ENCODE data around the gene TMEM255B. TPM values are rescaled to one million over a fixed set of nuclear protein-coding genes. Genes with fewer than 3 reads are reported as not detected.

TMEM255B gene
- total RNA-seq, 1 donor from 2014 or later: 0.26 TPM

DNA sequence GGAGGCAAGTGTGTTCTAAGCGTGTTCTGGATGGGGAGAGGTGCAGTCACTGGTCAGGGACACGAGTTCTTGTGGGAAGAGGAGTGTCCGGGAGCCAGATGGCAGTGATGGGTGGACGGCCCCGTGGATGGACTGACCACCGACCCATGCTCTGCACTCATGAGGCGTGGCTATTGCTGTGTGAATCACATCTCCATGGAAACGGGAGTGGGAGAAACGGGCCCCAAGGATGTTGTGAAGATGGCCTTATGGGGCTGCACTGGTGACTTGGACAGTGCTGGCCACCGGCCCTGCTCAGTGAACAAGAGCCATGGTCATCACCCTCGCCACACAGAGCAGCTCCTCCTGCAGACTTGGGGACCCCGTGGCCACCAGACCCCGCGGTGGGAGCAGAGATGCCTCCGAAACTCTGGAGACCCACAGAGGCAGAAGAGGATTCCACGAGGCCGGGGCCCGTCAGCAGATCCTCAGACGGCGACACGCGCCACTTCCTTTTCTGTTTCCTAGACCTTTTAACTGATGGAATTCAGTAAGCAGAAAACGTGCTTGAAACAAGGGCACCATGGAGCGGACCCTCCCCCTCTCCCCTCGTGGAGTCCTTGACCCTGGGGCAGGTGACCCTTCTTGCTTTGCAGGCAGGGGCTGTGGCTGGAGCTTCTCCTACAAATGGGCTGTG is 57.4 kb downstream of the TMEM255B start:
- H3K4me3 Mint-ChIP-seq: no peak overlapping the region
- no peaks in the 10 kb centered on the region for H3K9me3 Mint-ChIP-seq

DNA sequence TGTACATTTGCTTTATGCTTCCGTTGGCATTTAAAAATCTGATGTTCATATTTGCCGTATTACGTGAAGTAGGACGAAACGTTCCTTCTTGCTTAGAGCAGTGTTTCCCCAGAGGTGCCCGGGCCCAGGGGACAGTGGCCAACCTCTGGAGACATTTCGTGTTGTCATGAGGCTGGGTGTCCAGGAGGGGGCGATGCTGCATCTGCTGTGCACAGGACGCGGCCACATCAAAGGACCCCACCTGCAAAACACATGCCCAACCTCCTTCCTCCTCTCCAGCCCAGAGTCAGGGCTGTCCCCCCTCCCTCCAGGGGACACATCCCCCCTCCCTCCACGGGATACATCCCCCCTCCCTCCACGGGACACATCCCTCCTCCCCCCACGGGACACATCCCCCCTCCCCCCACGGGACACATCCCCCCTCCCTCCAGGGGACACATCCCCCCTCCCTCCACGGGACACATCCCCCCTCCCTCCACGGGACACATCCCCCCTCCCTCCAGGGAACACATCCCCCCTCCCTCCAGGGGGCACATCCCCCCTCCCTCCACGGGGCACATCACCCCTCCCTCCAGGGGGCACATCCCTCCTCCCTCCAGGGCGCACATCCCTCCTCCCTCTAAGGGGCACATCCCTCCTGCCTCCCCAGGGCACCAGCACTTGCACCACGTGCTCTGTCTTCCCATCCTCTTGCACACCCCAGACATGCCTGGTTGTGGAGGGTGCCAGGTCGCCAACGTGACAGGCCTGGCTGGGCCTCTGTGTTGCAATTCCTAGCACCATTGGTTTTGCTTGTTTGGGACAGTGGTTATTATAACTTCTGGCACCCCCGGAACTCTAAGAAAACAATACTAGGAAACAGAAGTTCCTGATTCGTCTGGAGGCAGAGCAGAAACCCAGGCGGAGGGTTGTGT is 58.2 kb downstream of the TMEM255B start:
- H3K27me3 Mint-ChIP-seq (ENCODE audit: insufficient read depth, low read depth): no peaks in the 10 kb centered on the region
- Histone ChIP-seq H3K79me2 (ENCODE audit: low read depth) (no peaks in the 10 kb centered on the region), H3K9me3 (ENCODE audit: low read depth) (no peaks in the 10 kb centered on the region), H3K9ac (no peak overlapping the region), H3F3A (ENCODE audit: low read depth) (peaks cover 4% of the 10 kb centered on the region), H2AFZ (replicated peaks) (no peak overlapping the region), H3K4me1 (no peaks in the 10 kb centered on the region), H4K20me1 (ENCODE audit: low read depth) (no peaks in the 10 kb centered on the region), H3K27ac (no peak overlapping the region), H3K4me2 (no peak overlapping the region), H3K4me3 (no peak overlapping the region), H3K36me3 (no peaks in the 10 kb centered on the region), H3K27me3 (no peaks in the 10 kb centered on the region)
- H3K4me3 Mint-ChIP-seq: peak overlapping the region; percentile 64
- H3K27ac Mint-ChIP-seq: peak overlapping the region; percentile 91
- peak; percentile 90 for DNase-seq (ENCODE audit: low spot score)
- no peaks in the 10 kb centered on the region for H3K36me3 Mint-ChIP-seq
- peaks cover 23% of the 10 kb centered on the region for H3K4me1 Mint-ChIP-seq
- TF ChIP-seq EZH2 (IDR thresholded peaks at IDR 0.05) (no peak), EZH2phosphoT487 (IDR thresholded peaks at IDR 0.05) (no peak)
- TF ChIP-seq, protein P1, sequence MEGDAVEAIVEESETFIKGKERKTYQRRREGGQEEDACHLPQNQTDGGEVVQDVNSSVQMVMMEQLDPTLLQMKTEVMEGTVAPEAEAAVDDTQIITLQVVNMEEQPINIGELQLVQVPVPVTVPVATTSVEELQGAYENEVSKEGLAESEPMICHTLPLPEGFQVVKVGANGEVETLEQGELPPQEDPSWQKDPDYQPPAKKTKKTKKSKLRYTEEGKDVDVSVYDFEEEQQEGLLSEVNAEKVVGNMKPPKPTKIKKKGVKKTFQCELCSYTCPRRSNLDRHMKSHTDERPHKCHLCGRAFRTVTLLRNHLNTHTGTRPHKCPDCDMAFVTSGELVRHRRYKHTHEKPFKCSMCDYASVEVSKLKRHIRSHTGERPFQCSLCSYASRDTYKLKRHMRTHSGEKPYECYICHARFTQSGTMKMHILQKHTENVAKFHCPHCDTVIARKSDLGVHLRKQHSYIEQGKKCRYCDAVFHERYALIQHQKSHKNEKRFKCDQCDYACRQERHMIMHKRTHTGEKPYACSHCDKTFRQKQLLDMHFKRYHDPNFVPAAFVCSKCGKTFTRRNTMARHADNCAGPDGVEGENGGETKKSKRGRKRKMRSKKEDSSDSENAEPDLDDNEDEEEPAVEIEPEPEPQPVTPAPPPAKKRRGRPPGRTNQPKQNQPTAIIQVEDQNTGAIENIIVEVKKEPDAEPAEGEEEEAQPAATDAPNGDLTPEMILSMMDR (IDR thresholded peaks at IDR 0.05): peak; percentile 80
- no peaks in the 10 kb centered on the region for H3K9me3 Mint-ChIP-seq

More for the DNA sequence above, 57.4 kb downstream of the TMEM255B start:
- no peaks in the 10 kb centered on the region for H3K9me3 ChIP-seq (ENCODE audit: low read depth)
- no peak overlapping the region for H3K27ac ChIP-seq
- TF ChIP-seq EZH2 (IDR thresholded peaks at IDR 0.05) (no peak), EZH2phosphoT487 (IDR thresholded peaks at IDR 0.05) (no peak)
- TF ChIP-seq, protein P1 (IDR thresholded peaks at IDR 0.05): no peak
- no peaks in the 10 kb centered on the region for H3K4me1 ChIP-seq
- no peak for DNase-seq (ENCODE audit: low spot score)
- H3K36me3 Mint-ChIP-seq: no peaks in the 10 kb centered on the region
- H3K27me3 Mint-ChIP-seq (ENCODE audit: insufficient read depth, low read depth): no peaks in the 10 kb centered on the region
- H3K4me1 Mint-ChIP-seq: peaks cover 23% of the 10 kb centered on the region
- H3K36me3 ChIP-seq: no peaks in the 10 kb centered on the region
- no peaks in the 10 kb centered on the region for H3K27me3 ChIP-seq
- no peaks in the 10 kb centered on the region for H3K79me2 ChIP-seq (ENCODE audit: low read depth)
- H2AFZ ChIP-seq (replicated peaks): no peak overlapping the region
- H3F3A ChIP-seq (ENCODE audit: low read depth): peaks cover 4% of the 10 kb centered on the region
- no peak overlapping the region for H3K4me3 ChIP-seq
- no peaks in the 10 kb centered on the region for H4K20me1 ChIP-seq (ENCODE audit: low read depth)
- no peak overlapping the region for H3K4me2 ChIP-seq
- peak overlapping the region; percentile 91 for H3K27ac Mint-ChIP-seq
- no peak overlapping the region for H3K9ac ChIP-seq

DNA sequence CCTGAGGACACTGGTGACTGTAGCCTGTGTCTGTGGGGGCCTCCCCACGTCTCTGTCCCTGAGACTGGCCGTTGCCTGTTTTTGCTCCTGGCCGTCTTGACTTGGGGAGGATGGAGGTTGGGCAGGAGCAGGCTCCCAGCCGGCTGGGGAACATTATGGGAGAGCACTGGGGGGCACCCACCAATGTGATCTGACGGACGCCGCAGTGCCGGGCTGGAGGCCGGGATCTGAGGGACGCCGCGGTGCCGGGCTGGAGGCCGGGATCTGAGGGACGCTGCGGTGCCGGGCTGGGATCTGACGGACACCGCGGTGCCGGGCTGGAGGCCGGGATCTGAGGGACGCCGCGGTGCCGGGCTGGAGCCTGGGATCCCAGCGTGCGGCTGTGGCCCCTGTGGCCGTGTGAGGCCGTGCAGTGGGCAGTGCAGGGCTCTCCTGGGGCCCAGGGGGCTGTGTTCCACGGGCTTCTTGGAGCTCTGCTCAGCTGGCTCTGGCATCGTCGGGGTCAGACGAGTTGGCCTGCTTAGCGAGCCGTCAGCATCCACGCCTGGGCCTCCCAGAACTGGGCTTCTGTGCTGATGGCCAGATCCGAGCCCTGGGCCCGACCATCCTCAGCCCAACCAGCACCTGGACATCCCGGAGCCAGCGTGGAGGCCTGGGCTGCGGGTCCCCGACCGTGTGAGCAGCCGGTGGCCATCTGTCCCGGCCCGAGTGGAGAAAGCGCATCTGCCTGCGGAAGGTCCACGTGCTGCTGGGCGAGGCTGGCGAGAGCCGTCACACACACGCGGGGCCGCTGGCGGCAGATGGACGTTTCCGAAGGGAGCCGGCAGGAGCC is 59.0 kb downstream of the TMEM255B start:
- Histone ChIP-seq H3K9ac (no peak overlapping the region), H3K9me3 (ENCODE audit: low read depth) (no peaks in the 10 kb centered on the region), H3K4me3 (no peak overlapping the region), H3K27me3 (no peaks in the 10 kb centered on the region), H3K27ac (no peak overlapping the region), H3F3A (ENCODE audit: low read depth) (peaks cover 4% of the 10 kb centered on the region), H4K20me1 (ENCODE audit: low read depth) (no peaks in the 10 kb centered on the region), H3K4me1 (no peaks in the 10 kb centered on the region), H3K79me2 (ENCODE audit: low read depth) (no peaks in the 10 kb centered on the region), H3K36me3 (no peaks in the 10 kb centered on the region), H3K4me2 (no peak overlapping the region), H2AFZ (replicated peaks) (no peak overlapping the region)
- Mint-ChIP-seq H3K27me3 (ENCODE audit: insufficient read depth, low read depth) (no peaks in the 10 kb centered on the region), H3K36me3 (no peaks in the 10 kb centered on the region), H3K4me1 (peaks cover 26% of the 10 kb centered on the region), H3K9me3 (no peaks in the 10 kb centered on the region), H3K27ac (peak overlapping the region; percentile 72), H3K4me3 (no peak overlapping the region)
- DNase-seq (ENCODE audit: low spot score): no peak
- no peak for TF ChIP-seq EZH2phosphoT487 (IDR thresholded peaks at IDR 0.05)

Data from neural progenitor cell (in vitro differentiated cells).